Vagina (tissue), 2 donors: ENCODE data around the gene ARHGAP6.

Source experiments
- CTCF ChIP-seq, 3 experiments: fragments of 450-650 bp in 2 of 3; fragments of 200-600 bp in 1 of 3; sonication (generic) in 1 of 3; IDR thresholded peaks; one replicate each; pipeline ENCODE4 v1.5.1; 2017 to 2019; ENCODE audit warnings: antibody characterized with exemption in 3 of 3, mild to moderate bottlenecking in 2 of 3, moderate library complexity in 2 of 3
- POLR2A ChIP-seq, 2 donors: fragments of 450-650 bp; IDR thresholded peaks; one replicate each; pipeline ENCODE4 v1.6.1; 2017; ENCODE audit warnings: antibody characterized with exemption in 2 of 2, mild to moderate bottlenecking in 2 of 2, moderate library complexity in 2 of 2
- POLR2AphosphoS5 ChIP-seq, 2 donors: sonication (generic); formaldehyde crosslinking; IDR thresholded peaks; one replicate each; pipeline ENCODE4 v1.9.0; 2017; ENCODE audit warnings: antibody characterized with exemption in 2 of 2, mild to moderate bottlenecking in 2 of 2, low read depth in 1 of 2; ENCODE audit not compliant: insufficient read depth in 1 of 2

- TF ChIP-seq CTCF (IDR thresholded peaks at IDR 0.05): no peak
- no peak for TF ChIP-seq POLR2AphosphoS5 (IDR thresholded peaks at IDR 0.05; ENCODE audit: insufficient read depth in 1 of 2, low read depth in 1 of 2)
- no peak for TF ChIP-seq POLR2A (IDR thresholded peaks at IDR 0.05)
Measured at GRCh38 chrX:11331788-11332187, 333.9 kb downstream of the ARHGAP6 start.
